HG03159 (cell line): ENCODE measurements around the gene CELF6.

ENCODE experiments used
- ATAC-seq: cut with Tn5 transposase; IDR thresholded peaks from one replicate; pipeline ENCODE4 v1.9.1; 2021; ENCODE audit warnings: mild to moderate bottlenecking, moderate library complexity; ENCODE audit not compliant: unreplicated experiment

The CELF6 gene

DNA sequence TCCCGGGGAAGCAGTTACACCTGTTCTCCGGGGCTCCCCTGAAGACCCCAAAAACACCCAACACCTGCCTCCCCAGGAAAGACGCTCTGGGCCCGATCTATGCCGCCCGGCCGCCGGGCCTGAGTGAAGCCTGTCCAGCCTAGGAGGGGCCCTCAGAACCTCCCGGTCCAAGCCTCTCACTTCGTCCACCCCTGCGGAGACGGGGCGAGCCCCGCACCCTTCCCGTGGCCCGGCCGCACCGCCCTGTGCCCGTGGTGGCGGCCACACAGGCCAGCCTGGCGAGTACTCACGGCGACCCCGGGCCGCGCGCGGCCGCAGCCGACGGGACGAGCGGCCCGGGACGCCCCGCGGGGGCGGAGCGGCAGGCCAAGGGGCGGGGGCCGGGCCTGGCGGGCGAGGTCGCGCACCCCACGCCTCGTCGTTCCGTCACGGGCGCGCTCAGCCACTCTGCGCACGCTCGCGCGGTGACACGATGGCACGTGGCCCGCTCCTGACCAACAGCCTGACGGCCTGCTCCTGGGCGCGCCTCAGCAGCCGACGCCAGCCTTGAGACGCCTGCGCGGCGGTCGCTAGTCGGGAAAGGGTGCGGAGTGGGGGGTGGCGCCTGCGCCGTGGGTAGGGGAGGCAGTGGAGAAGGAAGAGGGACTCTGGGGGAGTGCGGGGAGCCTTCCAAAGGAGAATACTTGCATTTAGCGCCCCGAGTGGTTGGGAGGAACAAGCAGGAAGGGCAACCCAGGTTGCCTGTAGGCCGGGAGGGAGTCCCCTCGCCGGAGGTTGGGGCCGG, 47.6 kb downstream of the CELF6 start, which contains the start of gene PARP6:
Gene PARP6 (minus strand): TSS at position 342 of the 784 bp plus-strand sequence. CDS start 5,077 bp downstream, outside the sequence.
- peak; percentile 94 for ATAC-seq

DNA sequence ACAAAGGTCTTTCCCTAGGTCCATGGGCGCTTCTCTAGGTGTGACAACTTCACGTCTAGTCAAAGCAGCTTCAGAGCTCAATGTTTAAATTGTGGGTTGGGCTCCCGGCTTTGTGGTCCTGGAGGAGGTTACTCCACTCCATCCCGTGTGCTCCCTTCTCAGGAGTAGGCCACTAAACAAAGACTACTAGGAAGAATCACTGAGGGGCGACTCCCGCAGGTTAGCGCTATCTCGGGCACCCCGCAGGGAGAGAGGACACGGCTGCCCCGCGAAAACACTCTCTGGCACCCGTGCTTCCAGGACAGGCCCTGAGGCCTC, 48.1 kb downstream of the CELF6 start:
- ATAC-seq, result no peak

DNA sequence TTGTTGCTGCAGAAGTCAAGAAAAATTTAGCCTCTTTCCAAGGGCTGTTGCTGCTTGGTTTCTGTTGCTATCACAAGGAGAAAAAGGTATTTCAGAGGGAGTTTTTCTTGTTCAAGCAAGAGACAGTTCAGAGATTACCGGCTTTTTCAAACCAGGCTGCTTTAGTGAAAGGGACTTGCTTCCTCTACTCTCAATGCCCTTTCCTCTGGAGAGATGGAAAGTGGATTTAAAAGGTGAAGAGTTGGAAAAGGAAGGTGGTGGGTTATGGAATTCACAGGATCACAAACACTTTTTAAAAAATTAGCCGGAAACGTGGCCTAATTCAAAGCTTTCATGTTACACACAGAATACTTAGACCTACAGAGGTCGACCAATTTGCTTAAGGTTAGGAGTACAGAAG, 48.7 kb downstream of the CELF6 start:
- ATAC-seq, result no peak

DNA sequence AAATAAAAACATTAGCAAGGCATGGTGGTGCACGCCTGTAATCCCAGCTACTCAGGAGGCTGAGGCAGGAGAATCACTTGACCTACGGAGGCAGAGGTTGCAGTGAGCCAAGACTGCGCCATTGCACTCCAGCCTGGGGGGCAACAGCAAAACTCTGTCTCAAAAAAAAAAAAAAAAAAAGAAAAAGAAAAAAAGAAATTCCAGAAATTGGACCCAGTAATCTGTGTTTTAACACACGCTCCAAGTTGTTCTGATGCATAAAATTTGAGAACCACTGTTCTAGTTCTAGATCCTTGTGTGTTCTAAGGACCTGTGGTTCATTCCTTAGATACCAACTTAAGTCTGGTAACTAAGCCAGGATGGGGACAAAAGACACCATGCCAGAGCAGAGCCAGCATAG, 50.2 kb downstream of the CELF6 start:
- no peak for ATAC-seq

DNA sequence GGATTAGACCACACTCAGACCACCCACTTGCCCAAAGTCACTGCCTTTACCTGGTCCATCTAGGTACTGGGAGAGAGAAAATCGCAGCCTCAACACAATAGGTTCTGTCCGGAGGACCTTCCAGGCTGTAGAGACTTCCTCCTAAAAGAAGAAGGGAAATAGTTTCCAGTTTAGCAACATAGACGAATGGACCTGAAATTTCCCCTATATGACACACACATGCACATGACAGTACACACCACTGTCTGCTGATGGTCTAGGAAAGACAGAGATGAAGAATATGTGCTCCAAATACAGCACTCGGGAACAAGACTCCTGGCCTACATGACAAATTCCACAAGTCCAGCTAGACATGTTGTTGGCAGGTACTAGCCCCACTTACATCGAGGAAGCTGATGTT, 54.9 kb downstream of the CELF6 start:
- ATAC-seq, result no peak

DNA sequence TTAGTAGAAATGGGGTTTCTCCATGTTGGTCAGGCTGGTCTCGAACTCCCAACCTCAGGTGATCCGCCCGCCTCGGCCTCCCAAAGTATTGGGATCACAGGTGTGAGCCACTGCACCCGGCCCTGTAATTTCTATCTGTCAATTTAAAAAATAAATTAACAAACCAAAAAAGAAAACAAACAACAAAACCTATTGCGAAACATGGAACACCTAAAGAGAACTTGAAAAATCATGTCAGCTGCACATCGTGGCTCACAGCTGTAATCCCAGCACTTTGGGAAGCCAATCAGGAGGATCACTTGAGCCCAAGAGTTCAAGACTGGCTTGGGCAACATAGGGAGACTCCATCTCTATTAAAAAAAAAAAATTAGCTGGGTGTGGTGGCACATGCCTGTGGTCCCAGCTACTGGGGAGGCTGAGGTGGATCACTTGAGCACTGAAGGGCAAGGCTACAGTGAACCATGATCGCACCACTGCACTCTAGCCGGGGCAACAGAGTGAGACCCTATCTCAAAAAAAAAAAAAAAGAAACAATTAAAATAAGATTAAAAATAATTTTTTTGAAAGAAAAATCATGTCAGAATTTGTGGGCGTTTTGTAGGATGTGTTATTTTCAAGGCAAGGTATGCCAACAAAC, 67.2 kb downstream of the CELF6 start:
- ATAC-seq, result no peak

DNA sequence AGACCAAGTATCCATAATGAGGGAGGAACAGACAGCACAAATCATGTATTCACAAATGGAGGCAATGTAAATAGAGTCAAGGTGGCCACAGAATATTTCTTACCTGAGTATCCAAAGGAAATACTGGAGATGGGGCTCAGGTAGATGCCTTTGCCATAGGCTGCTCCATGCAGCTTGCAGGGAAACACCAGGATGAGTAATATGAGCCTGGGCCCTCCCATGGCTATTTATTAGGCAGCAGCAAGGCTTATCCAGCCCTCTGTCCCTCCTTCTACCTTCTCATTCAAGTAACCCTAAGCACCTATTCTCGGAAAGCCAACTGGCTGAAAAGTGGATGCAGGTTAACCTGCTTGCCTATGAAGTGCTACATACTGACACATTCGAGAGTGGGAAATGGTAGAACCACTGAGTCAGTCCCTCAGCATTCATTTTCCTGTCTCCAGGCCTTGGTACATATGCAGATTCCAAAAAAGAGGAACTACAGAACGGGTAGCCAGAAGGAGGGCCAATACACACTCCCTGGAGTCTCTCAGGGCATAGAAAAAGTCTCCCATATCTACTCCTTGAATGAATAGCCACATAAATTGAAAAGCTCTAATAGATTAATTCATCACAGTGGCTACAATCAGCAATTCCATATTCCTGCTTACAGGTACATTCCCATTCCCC, 70.7 kb downstream of the CELF6 start:
- no peak for ATAC-seq

DNA sequence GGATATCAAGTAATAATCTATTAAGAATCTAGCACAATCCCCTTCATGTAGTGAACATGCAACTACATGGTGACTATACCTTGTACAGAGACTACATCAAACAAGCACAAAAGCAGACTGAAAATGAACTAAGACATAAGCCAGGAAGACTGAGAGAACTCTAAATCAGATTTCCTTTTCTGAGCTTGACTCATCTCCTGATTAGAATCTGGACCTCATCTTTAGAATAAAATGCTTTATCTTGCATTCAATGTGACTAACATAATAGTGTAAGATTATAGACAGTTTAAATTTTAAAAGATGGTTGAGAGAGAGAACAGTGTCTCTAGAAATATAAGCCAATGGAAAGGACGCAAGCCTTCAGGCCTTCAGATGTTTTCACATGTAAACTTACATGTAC, 71.4 kb downstream of the CELF6 start:
- no peak for ATAC-seq

DNA sequence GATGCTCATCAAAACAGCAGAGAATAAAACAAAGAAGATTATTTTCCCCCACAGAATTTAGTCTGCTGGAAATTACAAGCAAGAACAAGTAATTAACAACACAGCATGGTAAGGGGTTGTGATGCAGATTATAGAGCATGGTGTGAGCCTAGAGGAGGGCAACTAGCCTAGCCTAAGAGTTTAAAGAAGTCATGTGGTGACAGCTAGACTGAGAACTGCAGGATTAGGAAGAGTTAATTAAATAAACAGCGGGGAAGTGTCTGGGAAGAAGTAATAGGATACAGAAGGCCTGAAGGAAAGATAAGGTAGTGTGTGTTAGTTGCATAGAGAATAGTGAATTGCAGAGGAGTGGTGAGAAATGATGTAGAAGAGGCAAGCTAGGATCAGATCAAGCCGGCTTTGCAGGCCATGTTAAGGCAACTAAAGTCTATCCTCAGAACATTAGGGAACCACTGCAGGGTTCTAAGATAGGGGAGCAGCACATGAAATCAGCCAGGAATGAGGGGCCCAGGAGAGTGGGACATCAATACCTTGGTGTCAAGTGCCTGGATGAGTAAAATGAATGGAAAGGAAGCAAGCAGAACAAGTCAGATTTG, 77.1 kb downstream of the CELF6 start:
- ATAC-seq, result no peak

DNA sequence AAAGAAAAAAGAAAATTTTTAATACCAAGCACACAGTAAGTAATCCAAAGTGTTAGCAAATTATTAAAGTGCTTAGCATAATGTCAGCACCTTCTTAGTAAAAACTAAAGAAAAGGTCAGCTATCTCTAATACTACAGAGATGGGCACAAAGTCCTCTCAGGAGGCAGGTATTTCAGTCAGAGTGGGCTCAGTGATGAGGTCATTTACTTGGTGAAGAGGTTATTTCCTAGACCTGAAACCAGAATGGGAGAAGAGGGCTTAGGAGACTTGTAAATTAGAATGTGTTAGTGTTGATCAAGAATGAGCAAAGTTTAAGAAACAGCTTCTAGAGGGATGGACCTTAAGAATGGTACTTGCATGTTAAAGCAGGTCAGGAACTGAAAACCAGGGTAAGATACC, 80.3 kb downstream of the CELF6 start:
- no peak for ATAC-seq

DNA sequence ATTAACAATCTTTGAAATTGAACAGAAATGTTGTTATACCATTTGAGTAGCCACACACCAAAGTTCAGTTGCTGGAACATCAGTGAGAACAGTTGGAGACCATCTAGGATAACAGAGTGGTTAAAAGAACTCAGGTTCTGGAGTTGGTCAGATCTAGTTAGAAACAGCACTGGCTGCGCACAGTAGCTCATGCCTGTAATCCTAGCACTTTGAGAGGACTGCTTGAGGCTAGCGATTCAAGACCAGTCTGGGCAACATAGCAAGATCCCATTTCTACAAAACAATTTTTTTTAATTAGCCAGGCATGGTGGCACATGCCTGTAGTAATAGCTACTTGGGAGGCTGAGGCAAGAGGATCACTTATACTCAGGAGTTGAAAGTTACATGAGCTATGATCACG, 81.4 kb downstream of the CELF6 start:
- ATAC-seq, result no peak

DNA sequence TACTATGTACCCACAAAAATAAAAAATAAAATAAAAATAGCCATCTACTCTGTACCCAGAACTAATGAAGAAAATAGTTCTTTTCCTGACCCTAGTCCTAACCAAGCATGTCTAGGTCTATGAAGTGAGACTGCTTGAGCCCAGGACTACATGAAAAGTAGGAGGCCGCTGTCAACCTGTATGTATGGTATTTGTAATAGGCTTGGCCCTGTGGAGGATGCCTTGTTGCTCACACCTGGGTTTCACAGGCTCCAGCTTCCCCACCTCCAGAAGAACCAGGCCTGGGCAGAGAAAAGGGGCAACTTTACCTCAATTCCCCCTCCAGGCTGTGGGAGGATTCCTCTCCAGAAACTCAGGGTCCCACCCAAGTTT, 82.1 kb downstream of the CELF6 start:
- no peak for ATAC-seq

DNA sequence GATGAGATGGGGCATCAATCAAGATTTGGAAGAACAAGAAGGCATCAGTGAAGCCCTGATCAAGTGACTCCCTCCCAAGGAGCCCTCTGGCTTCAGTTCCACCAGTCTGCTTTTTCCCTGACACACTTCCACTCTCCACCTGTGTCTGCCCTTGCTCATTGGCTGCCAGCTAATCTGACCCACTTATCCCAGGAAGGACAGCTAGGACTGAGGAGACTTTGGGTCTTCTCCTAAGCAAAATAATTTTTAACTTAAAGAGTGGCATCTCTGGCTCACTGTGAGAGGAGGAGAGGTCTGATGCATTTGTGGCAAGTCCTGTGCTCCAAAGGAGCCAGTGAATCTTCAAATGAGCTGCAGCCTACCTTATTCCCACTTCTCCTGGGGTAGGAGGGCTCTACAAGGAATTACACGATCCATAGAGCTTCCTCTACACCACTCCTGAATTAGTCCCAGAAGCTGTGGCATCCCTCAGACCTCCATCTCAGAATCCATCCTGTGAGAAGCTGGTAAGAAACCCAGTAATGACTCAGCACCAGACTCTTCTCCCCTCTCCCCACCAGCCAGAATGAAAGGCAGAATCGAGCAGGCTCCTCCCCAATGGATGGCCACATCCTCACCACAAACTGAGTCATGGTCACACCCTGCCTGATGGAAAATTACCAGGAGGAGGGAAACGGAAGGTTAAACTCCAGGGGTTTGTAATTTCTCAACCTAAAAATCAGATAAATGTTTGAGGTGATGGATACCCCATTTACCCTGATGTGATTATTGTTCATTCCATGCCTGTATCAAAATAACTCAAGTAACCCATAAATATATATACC, 82.7 kb downstream of the CELF6 start:
- ATAC-seq, result peak; percentile 64

DNA sequence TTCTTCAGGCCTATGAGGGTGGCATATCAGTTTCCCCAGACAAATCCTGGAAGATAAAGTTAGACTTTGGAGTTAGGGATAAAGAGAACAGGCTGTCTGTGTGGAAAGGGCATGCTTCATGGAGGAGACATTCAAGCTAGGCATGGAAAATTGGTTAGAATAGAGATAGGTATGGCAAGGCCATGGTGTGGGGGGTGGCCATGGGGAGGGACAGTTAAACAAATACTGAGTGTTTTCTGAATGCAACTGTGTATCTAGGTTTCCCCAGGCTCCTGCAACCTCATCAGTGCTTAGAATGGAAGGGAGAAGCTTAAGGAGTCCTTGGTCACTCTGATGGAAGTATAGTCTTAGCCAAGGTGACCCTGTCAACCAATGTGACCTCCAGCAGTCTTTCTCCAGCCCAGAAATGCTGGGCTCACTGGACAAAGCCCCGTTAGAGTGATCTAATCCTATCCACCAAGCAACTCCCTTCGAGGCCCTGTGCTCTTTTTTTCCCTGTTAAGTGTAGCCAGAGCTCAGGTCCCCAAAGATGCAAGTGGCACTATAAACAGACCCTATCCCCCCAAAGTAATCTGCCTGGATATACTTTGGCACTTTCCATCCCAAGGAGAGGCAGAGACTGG, 83.5 kb downstream of the CELF6 start:
- ATAC-seq, result no peak

DNA sequence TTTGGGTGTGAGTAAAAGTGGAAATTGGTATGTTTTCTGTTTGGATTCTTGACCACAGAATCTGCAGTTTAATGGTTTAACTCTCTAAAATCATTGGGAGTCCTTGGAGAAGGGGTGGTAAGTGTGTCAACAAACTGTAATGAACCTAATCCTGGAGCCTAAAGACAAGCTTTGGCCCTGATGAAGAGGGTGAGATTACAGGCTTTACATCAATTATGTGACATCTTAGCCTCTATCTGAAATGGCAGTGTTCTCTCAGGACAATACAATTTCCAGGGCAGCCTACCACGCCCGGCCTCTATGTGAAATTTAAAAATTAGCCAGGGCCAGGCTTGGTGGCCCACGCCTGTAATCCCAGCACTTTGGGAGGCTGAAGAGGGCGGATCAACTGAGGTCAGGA, 84.7 kb downstream of the CELF6 start:
- no peak for ATAC-seq
